SK-N-SH treated with all-trans-retinoic acid at 6 μM for 48 hours (cell line): ENCODE results near the gene SLC44A5.
A peak's percentile ranks its signal among the peaks of the same experiment; 100 is the strongest.

ENCODE experiments used
- ATAC-seq: fragments of 200-7000 bp; cut with Tn5 transposase; 3 replicates; pipeline ENCODE4 v1.9.1; 2020; ENCODE audit warnings: mild to moderate bottlenecking, moderate library complexity
- ARNTL ChIP-seq: fragments of 450-650 bp; formaldehyde crosslinking; IDR thresholded peaks from 2 replicates; pipeline ENCODE4 v1.5.0; 2020; ENCODE audit warnings: low read depth, mild to moderate bottlenecking, moderate library complexity, borderline replicate concordance
- BACH2 ChIP-seq: fragments of 250-450 bp; sonication (Bioruptor Pico); IDR thresholded peaks from 2 replicates; pipeline ENCODE4 v1.9.0; 2021; ENCODE audit warnings: mild to moderate bottlenecking, borderline replicate concordance
- CSDC2 ChIP-seq: fragments of 250-450 bp; sonication (Bioruptor Pico); IDR thresholded peaks from 2 replicates; pipeline ENCODE4 v1.5.0; 2020; ENCODE audit warnings: mild to moderate bottlenecking, moderate library complexity
- ESRRG ChIP-seq: fragments of 250-450 bp; sonication (Bioruptor Pico); IDR thresholded peaks from 2 replicates; pipeline ENCODE4 v1.6.1; 2021; ENCODE audit warnings: mild to moderate bottlenecking
- GLIS3 ChIP-seq: fragments of 250-450 bp; sonication (Bioruptor Pico); IDR thresholded peaks from 2 replicates; pipeline ENCODE4 v1.5.0; 2020; ENCODE audit warnings: mild to moderate bottlenecking, moderate library complexity
- ISL1 ChIP-seq: fragments of 250-450 bp; sonication (Bioruptor Pico); IDR thresholded peaks from 2 replicates; pipeline ENCODE4 v2.1.2; 2022; ENCODE audit warnings: mild to moderate bottlenecking, moderate library complexity
- OSR1 ChIP-seq: fragments of 250-450 bp; sonication (Bioruptor Pico); IDR thresholded peaks from 2 replicates; pipeline ENCODE4 v1.8.0; 2022; ENCODE audit warnings: moderate library complexity, mild to moderate bottlenecking, inconsistent platforms
- PATZ1 ChIP-seq: fragments of 250-450 bp; sonication (Bioruptor Pico); IDR thresholded peaks from 2 replicates; pipeline ENCODE4 v1.8.0; 2020; ENCODE audit warnings: mild to moderate bottlenecking, moderate library complexity, borderline replicate concordance
- PPARA ChIP-seq: fragments of 250-450 bp; sonication (Bioruptor Pico); IDR thresholded peaks from 2 replicates; pipeline ENCODE4 v1.5.0; 2020; ENCODE audit warnings: mild to moderate bottlenecking, borderline replicate concordance
- RARB ChIP-seq: fragments of 250-450 bp; sonication (Bioruptor Pico); IDR thresholded peaks from 2 replicates; pipeline ENCODE4 v1.8.0; 2021; ENCODE audit warnings: mild to moderate bottlenecking, moderate library complexity
- SNAI2 ChIP-seq: fragments of 250-450 bp; sonication (Bioruptor Pico); IDR thresholded peaks from 2 replicates; pipeline ENCODE4 v1.5.0; 2020; ENCODE audit warnings: mild to moderate bottlenecking, moderate library complexity
- TOX ChIP-seq: fragments of 250-450 bp; sonication (Bioruptor Pico); IDR thresholded peaks from 2 replicates; pipeline ENCODE4 v1.8.0; 2021; ENCODE audit warnings: mild to moderate bottlenecking, moderate library complexity, borderline replicate concordance
- TSHZ2 ChIP-seq: fragments of 250-450 bp; sonication (Bioruptor Pico); IDR thresholded peaks from 2 replicates; pipeline ENCODE4 v1.5.0; 2020; ENCODE audit warnings: mild to moderate bottlenecking, moderate library complexity
- ZC3H10 ChIP-seq: fragments of 250-450 bp; sonication (Bioruptor Pico); IDR thresholded peaks from 2 replicates; pipeline ENCODE4 v1.5.1; 2021; ENCODE audit warnings: mild to moderate bottlenecking, moderate library complexity
- ZNF70 ChIP-seq: fragments of 450-650 bp; formaldehyde crosslinking; IDR thresholded peaks from 2 replicates; pipeline ENCODE4 v1.5.0; 2020; ENCODE audit warnings: mild to moderate bottlenecking, moderate library complexity
- ZNF8 ChIP-seq: fragments of 450-650 bp; formaldehyde crosslinking; IDR thresholded peaks from 2 replicates; pipeline ENCODE4 v1.5.0; 2020; ENCODE audit warnings: mild to moderate bottlenecking, moderate library complexity

Gene SLC44A5

GRCh38 chr1:75589637-75590036 lies 21.3 kb downstream of the SLC44A5 start:
- no peak for TF ChIP-seq PATZ1 (CRISPR knock-in tag)
- no peak for TF ChIP-seq TOX (CRISPR knock-in tag)
- no peak for TF ChIP-seq SNAI2 (CRISPR knock-in tag)
- TF ChIP-seq GLIS3 (CRISPR knock-in tag) = no peak
- ATAC-seq = no peak

DNA sequence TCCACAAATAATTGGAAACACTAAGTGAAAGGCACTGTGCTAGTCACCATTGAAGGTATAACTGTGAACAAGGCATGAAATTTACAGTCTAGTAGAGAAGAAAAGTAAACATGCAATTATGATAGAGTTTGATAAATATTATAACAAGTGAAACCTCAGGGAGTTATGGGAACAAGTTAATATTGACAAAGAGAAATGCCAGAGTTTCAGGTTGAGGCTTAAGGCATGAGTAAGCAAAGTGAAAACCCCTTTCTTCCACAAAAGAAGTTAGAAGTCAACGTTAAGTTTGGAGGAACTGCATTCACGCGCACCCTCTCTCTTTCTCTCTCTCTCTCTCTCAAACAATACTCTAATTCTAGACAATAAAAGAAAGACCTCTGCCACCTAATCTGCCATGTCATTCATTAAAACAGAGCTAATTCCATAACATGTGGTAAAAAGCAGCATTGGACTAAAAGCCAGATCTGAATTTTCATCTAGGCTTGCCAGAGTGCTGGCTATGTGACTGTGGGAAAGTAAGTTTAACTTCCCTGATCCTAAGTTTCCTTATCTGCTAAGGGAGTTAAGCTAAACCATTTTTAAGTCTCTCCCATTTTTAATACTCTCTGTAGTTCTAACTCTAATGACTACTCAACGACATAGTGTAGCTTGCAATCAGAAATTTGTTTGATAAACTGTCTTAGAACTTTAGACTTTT lies 22.0 kb downstream of the SLC44A5 start:
- TF ChIP-seq ZNF8 (CRISPR knock-in tag) = no peak
- TF ChIP-seq TSHZ2 = no peak
- no peak for TF ChIP-seq BACH2 (CRISPR knock-in tag)
- ATAC-seq = no peak

- no peak for ATAC-seq
- TF ChIP-seq BACH2 (CRISPR knock-in tag) (no peak), ESRRG (CRISPR knock-in tag) (no peak), GLIS3 (CRISPR knock-in tag) (no peak), PATZ1 (CRISPR knock-in tag) (no peak), TOX (CRISPR knock-in tag) (no peak), TSHZ2 (no peak), CSDC2 (CRISPR knock-in tag) (no peak), PPARA (CRISPR knock-in tag) (no peak), RARB (CRISPR knock-in tag) (no peak), ISL1 (CRISPR knock-in tag) (no peak), SNAI2 (CRISPR knock-in tag) (no peak), ZNF70 (CRISPR knock-in tag) (no peak)
These were observed 23.2 kb downstream of the SLC44A5 start for GRCh38 chr1:75587692-75588091.

DNA sequence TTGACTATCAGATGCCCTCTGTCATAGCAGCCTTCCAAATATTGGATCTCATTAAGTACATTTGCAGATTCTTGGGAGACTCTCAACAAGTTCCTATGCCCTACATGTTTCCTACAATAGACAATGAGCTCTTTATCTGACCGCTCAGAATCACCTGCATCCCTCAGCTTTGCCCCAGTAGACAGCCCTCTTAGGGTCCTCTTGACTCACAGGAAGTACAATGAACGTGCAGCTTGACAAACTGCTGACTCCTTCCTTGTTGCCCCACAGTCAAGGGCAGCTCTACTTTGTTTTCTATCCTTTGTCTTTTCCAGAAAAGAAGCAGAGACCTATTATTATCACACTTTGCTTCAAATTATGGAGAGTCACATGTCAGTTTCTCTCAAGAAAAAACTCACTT lies 27.6 kb downstream of the SLC44A5 start:
- peak; percentile 53 for ATAC-seq
- TF ChIP-seq ZC3H10 (CRISPR knock-in tag) = no peak
- TF ChIP-seq ESRRG (CRISPR knock-in tag) = no peak
- TF ChIP-seq PATZ1 (CRISPR knock-in tag) = no peak
- TF ChIP-seq ARNTL (CRISPR knock-in tag) = no peak
- no peak for TF ChIP-seq ZNF70 (CRISPR knock-in tag)
- no peak for TF ChIP-seq RARB (CRISPR knock-in tag)
- no peak for TF ChIP-seq GLIS3 (CRISPR knock-in tag)
- TF ChIP-seq TSHZ2 = no peak
- TF ChIP-seq OSR1 (CRISPR knock-in tag) = no peak
- no peak for TF ChIP-seq SNAI2 (CRISPR knock-in tag)
